ENCODE measurements around the gene RPL18. TPM values are rescaled to one million over a fixed set of nuclear protein-coding genes. Genes with fewer than 3 reads are reported as not detected.
A peak's percentile ranks its signal among the peaks of the same experiment; 100 is the strongest.

RPL18 gene
- total and polyA plus RNA-seq, 9 of the 15 experiments (the other 6 are each of a cell fraction or from before 2014, with no cell fraction given) = 312 to 2,635 (median 1,653) TPM

DNA sequence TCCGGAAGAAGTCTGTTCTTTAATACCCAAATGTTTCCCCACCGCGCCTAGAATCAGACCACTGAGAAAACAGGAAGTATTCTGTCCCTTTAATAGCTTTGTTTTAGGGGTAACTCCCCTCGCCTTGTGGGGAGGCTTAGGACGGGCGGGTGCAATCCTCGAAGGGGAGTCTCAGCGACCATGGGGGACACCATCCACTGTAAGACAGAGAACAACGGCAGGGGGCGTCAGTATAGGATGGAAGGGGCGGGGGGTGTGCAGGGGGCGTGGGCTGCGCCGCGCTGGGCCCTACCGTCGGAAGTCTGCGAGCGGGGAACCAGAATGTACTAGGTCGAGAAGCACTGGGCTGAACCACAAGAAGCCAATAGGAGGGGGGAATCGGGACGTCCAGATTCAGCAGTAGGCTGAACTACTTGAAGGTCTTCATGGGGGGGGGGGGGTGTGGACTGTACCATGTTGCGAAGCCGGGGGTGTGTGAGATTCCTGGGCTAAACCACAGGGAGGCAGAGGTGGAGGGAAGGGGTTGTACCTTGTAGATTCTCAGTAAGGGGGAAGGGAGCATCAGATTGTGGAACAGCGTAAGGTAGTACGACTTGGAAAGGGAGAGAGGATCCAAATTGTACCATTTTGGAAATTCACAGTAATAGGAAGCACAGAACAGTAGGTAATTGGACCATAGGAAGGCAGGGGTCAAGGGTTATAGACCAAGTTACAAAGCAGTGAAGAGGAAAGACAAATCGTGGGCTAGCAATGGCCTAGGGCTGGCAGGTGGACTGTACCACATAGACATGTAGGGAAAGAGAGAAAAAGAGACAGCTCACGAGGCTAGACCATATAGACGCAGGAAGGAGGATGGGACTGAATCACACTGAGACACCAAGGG, 19.2 kb upstream of the RPL18 start (continued):
- TF ChIP-seq, protein P1, sequence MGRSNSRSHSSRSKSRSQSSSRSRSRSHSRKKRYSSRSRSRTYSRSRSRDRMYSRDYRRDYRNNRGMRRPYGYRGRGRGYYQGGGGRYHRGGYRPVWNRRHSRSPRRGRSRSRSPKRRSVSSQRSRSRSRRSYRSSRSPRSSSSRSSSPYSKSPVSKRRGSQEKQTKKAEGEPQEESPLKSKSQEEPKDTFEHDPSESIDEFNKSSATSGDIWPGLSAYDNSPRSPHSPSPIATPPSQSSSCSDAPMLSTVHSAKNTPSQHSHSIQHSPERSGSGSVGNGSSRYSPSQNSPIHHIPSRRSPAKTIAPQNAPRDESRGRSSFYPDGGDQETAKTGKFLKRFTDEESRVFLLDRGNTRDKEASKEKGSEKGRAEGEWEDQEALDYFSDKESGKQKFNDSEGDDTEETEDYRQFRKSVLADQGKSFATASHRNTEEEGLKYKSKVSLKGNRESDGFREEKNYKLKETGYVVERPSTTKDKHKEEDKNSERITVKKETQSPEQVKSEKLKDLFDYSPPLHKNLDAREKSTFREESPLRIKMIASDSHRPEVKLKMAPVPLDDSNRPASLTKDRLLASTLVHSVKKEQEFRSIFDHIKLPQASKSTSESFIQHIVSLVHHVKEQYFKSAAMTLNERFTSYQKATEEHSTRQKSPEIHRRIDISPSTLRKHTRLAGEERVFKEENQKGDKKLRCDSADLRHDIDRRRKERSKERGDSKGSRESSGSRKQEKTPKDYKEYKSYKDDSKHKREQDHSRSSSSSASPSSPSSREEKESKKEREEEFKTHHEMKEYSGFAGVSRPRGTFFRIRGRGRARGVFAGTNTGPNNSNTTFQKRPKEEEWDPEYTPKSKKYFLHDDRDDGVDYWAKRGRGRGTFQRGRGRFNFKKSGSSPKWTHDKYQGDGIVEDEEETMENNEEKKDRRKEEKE (IDR thresholded peaks at IDR 0.05; ENCODE audit: borderline replicate concordance in 1 of 2, control insufficient read depth in 1 of 2, low read depth in 2 of 2, low read length in 1 of 2) = peak in 1 of 2 experiments; percentile 92; a peak in 2 of 4 replicates
- peak; percentile 51; the same call in 1 of the 2 replicates for TF ChIP-seq THRB (CRISPR knock-in tag; conservative IDR thresholded peaks at IDR 0.05)
- no peak for TF ChIP-seq ZNF655 (CRISPR knock-in tag; IDR thresholded peaks at IDR 0.05)
- no peak for TF ChIP-seq GATAD2A (IDR thresholded peaks at IDR 0.05)
- no peak for TF ChIP-seq SETDB1 (IDR thresholded peaks at IDR 0.05; ENCODE audit: low read length)
- peak; percentile 84 for TF ChIP-seq ELF1 (tag; IDR thresholded peaks at IDR 0.05)
- TF ChIP-seq, protein P2, sequence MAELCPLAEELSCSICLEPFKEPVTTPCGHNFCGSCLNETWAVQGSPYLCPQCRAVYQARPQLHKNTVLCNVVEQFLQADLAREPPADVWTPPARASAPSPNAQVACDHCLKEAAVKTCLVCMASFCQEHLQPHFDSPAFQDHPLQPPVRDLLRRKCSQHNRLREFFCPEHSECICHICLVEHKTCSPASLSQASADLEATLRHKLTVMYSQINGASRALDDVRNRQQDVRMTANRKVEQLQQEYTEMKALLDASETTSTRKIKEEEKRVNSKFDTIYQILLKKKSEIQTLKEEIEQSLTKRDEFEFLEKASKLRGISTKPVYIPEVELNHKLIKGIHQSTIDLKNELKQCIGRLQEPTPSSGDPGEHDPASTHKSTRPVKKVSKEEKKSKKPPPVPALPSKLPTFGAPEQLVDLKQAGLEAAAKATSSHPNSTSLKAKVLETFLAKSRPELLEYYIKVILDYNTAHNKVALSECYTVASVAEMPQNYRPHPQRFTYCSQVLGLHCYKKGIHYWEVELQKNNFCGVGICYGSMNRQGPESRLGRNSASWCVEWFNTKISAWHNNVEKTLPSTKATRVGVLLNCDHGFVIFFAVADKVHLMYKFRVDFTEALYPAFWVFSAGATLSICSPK (IDR thresholded peaks at IDR 0.05; ENCODE audit: borderline replicate concordance) = peak; percentile 89; the same call in 1 of the 2 replicates
- TF ChIP-seq ZNF444 (CRISPR knock-in tag; IDR thresholded peaks at IDR 0.05) = no peak
- TF ChIP-seq CBX3 (IDR thresholded peaks at IDR 0.05; ENCODE audit: borderline replicate concordance in 1 of 2, low read length in 2 of 2) = no peak; a peak in 1 of 3 replicates
- TF ChIP-seq CHCHD3 (CRISPR knock-in tag; IDR thresholded peaks at IDR 0.05) = no peak
- no peak for TF ChIP-seq STAG1 (CRISPR knock-in tag; IDR thresholded peaks at IDR 0.05; ENCODE audit: borderline replicate concordance)
- peak; percentile 14 to 99 for TF ChIP-seq FOXK2 (conservative IDR thresholded peaks at IDR 0.05 in 1 of 2, IDR thresholded peaks at IDR 0.05 in 1 of 2; ENCODE audit: low read depth in 2 of 2)
- TF ChIP-seq POLR2A (conservative IDR thresholded peaks at IDR 0.05) = peak; percentile 60; the same call in 1 of the 2 replicates
- no peak for TF ChIP-seq GTF2F1 (IDR thresholded peaks at IDR 0.05; ENCODE audit: low read depth, low read length)
- TF ChIP-seq SP2 (IDR thresholded peaks at IDR 0.05; ENCODE audit: extremely low read depth, low read depth, low read length, poor library complexity, severe bottlenecking) = no peak
- TF ChIP-seq L3MBTL2 (IDR thresholded peaks at IDR 0.05) = no peak
- TF ChIP-seq PYGO2 (tag; IDR thresholded peaks at IDR 0.05) = no peak
- no peak for TF ChIP-seq ZBTB2 (IDR thresholded peaks at IDR 0.05)

All from K562 (cell line).